DMS53 treated with DMSO at 0.1 percent for 48 hours (cell line): ENCODE results near the gene MEGF8.
"Not testable (repeated sequence)": the region's sequence is repeated elsewhere in the genome, so short reads cannot be mapped to it uniquely, and the experiment has no call there.

ENCODE experiments used
- DNase-seq: peaks from one replicate; lab custom pipeline; 2025; ENCODE audit not compliant: unreplicated experiment; lab: John Stamatoyannopoulos, UW

The MEGF8 gene

DNA sequence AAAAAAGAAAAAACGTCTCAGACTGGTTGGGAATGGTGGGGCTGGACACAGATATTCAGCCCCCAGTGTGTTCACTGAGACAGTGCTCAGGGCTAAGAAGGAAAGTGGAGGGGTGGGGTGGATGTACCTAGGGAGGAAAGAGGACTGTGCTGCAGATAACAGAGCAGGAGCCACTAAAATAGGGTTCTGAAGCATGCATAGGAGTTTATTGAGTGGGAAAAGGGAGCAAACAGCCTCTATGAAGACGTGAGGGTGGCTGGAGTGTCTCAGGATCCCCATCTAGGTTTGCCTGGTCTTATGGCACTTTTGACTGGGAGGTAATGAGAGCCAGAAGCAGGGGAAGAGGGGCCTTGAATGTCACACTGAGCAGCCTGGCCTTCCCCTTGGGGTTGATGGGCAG lies 3.4 kb downstream of the MEGF8 start:
- no peak for DNase-seq

DNA sequence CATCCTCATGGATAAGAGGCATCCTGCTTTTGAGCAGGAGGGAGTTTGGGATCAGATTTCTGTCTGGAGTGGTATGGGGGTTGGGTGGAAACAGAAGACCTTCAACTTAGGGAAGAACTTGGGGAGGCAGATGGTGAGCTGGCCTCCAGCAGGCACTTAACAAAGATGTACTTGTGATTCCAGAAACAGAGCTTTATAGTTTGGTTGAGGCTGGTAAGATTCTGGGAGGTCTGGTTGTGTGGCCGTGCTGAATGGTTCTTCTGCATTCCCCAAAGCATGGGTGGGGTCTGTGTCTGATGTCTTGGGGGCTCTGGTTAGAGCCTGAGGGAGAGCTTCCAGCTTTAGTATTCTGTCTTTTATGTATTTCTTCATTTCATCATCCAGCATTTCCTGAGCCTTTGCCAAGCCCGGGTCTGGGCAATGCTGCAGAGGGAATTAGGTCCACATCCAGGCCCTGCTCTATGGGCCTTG lies 4.8 kb downstream of the MEGF8 start:
- no peak for DNase-seq

DNA sequence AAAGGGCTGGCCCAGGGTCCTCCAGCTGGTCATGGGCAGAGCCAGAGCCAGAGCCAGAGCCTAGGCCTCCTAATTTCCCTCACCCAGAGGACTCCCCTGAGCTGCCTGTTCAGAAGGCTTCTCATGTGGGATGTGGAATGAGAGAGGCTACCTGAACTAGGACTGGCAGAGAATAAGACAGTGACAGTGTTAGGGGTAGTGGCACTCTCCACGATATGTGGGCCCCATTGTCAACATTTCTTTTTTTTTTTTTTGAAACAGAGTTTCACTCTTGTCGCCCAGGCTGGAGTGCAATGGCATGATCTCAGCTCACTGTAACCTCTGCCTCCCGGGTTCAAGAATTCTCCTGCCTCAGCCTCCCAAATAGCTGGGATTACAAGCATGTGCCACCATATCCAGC lies 5.9 kb downstream of the MEGF8 start:
- not testable (repeated sequence) for DNase-seq

DNA sequence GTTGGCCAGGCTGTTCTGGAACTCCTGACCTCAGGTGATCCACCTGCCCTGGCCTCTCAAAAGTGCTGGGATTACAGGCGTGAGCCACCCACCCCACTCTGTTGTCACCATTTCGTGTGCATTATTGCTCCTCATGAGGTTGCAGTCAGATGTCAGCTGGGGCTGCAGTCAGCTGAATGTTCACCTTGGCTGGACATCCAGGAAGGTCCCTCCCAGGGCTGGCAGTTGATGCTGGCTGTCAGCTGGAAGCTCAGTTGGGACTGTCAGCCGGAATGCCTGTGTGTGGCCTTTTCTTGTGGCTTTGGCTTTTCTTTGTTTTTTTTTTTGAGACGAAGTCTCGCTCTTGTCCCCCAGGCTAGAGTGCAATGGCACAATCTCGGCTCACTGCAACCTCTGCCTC lies 6.6 kb downstream of the MEGF8 start:
- DNase-seq, result no peak

DNA sequence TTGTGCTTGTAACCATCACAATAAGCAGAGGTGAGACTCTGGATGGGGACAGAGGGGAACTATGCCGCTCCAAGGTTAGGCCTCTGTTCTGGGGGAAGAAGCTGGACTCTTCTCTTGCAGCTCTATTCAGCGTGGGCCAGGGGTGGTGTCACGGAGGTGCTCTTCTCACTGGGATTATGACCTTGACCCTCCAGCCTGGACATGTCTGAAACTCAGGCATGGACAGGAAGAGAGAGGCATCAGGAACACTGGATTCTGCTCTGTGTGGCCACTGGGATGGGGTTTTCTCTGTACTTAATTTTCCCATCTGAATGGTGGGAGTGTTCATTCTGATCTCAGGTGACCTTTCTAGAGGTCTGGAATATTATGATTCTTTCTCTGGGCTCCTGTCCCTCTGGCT lies 7.6 kb downstream of the MEGF8 start:
- no peak for DNase-seq

DNA sequence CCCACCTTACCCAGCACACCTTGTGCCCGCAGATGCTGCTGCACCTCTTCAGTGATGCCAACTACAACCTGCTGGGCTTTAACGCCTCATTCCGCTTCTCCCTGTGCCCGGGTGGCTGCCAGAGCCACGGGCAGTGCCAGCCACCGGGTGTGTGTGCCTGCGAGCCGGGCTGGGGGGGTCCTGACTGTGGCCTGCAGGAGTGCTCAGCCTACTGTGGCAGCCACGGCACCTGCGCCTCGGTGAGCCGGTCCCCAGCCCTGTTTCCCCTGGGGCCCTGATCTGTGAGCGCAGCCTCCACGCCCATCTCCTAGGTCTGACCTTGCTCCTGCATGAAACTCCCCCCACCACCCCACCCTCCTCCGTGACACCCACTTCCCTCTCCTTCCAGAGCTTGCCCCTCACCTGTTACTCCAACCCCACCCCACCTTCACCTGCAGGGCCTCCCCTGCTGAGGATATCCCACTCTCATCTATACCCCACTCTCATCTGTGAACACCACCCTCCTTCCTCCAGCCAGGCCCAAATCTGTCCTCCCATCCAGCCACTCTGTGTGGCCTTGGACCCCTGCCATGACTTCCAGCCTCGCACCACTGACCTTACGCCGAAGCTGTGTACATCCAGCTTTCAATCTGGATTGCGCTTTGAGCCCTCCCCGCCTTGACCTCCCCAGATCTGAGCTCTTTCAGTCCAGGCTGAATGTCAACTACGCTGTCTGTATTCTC lies 8.7 kb downstream of the MEGF8 start:
- no peak for DNase-seq

DNA sequence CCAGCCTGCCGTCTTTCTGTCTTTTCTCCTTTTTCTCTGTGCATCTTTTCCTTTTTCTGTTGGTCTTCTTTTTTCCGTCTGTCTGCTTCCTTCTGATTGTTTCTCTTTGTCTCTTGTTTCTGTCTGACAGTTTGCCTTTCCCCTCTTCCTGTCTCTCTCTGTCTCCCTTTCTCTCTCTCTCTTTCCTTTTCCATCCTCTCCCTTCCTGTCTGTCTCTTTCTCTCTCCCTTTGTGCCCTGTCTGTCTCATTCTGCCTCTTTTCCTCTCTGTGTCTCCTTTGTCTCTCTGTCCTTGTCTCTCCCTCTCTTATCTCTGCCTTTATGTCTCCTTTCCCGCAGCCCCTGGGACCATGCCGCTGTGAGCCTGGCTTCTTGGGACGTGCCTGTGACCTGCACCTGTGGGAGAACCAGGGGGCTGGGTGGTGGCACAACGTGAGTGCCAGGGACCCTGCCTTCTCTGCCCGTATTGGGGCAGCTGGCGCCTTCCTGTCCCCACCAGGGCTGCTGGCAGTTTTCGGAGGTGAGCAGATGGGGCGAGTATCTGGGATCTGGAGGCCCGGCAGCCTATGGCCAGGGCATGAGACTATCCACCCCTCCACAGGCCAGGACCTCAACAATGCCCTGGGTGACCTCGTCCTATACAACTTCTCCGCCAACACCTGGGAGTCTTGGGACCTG lies 9.4 kb downstream of the MEGF8 start:
- no peak for DNase-seq

DNA sequence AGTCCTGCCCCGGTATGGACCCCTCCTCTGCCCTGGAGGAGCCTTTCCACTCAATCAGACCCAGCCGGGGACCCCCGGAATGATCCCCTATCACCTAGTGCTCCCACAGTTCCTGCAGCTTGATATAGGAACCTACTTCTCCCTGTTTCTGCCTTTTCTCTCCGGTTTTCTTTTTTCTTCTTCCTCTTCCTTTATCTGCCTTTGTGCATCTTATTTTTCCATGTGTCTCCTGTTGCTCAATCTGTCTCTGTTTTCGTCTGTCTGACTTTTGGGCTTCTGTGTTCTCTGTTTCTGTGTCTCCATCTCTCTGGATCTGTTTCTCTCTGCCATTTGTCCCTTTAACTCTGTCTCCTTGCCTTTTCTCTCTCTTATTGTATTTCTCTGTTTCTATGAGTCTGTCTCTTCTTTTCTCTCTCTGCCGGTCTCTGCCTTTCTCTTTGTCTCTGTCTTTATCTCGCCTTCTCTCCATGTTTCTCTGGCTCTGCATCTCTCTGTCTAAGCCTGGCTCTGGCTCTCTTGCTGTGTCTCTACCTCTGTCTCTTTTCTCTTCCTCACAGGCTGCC lies 10.0 kb downstream of the MEGF8 start:
- no peak for DNase-seq

DNA sequence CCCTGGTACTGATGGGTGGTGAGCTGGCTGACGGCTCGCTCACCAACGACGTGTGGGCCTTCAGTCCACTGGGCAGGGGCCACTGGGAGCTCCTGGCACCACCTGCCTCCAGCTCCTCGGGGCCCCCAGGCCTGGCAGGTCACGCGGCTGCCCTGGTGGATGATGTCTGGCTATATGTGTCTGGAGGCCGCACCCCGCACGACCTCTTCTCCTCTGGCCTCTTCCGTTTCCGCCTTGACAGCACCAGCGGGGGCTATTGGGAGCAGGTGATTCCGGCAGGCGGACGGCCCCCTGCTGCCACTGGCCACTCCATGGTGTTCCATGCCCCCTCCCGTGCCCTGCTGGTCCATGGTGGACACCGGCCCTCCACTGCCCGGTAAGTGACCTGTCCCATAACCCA lies 10.5 kb downstream of the MEGF8 start:
- no peak for DNase-seq

DNA sequence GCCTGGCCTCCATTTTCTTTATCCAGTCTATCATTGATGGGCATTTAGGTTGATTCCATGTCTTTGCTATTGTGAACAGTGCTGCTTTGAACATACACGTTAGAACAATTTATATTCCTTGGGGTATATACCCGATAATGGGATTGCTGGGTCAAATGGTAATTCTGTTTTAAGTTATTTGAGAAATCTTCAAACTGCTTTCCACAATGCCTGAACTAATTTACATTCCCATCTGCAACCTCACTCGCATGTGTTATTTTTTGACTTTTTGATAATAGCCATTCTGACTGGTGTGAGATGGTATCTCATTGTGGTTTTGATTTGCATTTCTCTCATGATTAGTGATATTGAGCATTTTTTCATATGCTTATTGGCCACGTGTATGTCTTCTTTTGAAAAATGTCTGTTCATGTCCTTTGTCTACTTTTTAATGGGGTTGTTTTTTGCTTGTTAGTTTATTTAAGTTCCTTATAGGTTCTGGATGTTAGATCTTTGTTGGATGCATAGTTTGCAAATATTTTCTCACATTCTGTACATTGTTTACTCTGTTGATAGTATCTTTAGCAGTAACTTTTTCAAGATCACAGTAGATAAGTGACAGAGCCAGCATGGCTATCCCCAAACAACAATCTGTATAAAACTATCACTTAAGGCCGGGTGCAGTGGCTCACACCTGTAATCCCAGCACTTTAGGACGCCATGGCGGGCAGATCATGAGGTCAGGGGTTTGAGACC lies 13.9 kb downstream of the MEGF8 start:
- DNase-seq, result not testable (repeated sequence)

DNA sequence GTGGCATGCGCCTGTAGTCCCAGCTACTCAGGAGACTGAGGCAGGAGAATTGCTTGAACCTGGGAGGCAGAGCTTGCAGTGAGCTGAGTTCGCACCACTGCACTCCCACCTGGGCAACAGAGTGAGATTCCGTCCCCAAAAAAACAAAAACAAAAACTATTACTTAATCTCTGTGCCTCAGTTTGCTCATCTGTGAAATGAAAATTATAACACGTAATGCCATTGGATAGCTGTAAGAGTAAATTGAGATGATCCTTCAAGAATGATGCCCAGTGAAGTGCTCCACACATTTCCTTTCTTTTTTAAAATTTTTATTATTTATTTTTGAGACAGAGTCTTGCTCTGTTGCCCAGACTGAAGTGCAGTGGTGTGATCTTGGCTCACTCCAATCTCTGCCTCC lies 14.5 kb downstream of the MEGF8 start:
- DNase-seq, result not testable (repeated sequence)

DNA sequence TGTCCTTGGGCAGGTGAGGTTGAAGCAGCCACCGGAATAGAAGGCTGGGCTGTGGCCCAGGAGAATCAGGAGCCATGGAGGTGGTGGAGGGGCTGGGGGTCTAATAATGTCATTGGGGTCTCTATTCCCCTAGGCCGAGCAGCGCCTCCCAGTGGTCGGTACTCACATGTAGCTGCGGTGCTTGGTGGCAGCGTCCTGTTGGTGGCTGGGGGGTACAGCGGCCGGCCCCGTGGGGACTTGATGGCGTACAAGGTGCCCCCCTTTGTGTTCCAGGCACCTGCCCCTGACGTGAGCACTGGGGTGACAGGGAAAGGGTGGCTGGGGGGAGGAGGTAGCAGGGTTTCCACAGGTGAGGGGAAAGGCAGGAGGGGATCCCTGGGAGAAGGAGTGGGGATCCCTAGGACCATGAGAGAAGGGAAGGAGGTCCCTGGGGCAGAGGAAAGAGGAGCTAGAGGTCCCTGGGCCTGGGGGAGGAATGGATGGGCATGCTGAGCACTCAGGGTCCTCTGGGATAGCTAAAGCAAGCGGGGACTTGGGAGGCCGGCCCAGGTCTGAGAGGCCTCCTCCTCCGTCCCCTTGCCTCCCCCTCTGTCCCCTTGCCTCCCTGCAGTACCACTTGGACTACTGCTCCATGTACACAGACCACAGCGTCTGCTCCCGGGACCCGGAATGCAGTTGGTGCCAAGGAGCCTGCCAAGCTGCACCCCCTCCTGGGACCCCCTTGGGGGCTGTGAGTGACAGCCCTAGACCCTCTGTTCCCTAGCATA lies 18.1 kb downstream of the MEGF8 start:
- no peak for DNase-seq

DNA sequence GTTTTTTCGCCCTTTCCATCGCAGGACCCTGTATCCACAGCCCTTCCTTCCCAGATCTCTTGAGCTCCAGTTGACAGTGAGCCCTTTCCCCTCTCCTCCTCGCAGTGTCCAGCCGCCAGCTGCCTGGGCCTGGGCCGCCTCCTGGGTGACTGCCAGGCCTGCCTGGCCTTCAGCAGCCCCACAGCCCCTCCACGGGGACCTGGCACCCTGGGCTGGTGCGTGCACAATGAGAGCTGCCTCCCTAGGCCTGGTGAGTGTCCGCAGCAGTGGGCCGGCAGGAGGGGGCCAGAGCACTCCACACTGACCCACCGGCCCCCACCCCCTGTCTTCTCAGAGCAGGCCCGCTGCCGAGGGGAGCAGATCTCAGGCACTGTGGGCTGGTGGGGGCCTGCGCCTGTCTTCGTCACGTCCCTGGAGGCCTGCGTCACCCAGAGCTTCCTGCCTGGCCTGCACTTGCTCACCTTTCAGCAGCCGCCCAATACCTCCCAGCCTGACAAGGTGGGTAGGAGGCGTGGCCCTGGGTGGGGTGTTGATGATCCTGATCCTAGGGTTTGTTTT lies 19.0 kb downstream of the MEGF8 start:
- DNase-seq, result no peak

DNA sequence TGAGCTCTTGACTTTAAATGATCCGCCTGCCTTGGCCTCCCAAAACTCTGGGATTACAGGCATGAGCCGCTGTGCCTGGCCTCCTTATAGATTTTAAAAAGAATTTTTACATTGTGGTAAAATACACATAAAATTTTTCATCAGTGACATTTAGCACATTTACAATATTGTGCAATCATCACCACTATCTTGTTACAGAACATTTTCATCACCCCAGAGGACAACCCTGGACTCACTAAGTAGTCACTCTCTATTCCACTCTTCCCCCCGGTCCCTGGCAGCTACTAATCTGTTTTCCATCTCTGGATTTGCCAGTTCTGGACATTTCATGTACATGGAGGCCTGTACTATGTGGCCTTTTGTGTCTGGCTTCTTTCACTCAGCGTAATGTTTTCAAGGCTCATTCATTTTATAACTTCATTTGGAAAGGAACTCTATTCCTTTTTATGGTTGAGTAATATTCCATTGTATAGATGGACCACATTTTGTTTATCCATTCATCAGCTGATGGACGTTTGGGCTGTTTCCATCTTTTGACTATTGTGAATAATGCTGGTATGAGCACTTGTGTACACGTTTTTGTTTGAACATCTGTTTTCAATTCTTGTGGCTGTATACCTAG lies 19.9 kb downstream of the MEGF8 start:
- no peak for DNase-seq

DNA sequence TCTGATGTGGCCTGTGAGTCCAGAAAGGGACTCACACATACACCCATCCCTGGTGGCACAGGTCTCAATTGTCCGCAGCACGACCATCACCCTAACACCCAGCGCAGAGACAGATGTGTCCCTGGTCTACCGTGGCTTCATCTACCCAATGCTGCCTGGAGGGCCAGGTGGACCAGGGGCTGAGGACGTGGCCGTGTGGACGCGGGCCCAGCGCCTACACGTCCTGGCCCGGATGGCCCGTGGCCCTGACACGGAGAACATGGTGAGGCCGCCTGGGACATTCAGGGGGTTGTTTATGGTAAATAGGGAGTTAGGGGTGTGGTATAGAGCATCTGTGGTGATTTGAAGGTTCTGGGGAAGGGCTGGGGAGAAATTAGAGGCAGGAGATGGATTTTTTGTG lies 22.8 kb downstream of the MEGF8 start:
- no peak for DNase-seq

DNA sequence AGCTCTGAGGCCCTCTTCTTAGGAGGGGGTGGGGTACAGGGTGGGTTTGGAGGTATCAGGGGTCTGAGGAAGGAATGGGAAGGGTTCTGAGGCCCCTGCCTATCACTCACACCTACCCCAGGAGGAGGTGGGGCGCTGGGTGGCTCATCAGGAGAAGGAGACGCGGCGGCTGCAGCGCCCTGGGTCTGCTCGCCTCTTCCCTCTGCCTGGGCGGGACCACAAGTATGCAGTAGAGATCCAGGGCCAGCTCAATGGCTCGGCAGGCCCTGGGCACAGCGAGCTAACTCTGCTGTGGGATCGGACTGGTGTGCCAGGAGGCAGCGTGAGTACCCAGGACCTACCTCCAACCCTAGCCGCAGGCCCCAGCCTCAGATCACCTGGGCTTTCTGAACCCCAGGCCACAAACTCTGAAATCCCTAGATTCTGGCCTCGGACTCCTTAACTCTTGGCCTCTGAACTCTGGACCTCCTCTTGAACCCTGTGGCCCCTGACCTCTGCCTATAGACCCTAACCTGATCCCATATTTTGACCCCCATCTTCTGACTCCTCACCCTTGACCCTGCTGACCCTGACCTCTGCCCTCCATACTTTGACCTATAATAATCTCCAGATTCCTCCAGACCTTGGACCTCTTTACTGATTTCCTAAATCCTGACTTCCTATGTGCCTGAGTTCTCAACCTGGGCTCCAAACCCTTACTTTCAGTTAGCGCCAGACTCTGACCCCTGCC lies 24.1 kb downstream of the MEGF8 start:
- no peak for DNase-seq

DNA sequence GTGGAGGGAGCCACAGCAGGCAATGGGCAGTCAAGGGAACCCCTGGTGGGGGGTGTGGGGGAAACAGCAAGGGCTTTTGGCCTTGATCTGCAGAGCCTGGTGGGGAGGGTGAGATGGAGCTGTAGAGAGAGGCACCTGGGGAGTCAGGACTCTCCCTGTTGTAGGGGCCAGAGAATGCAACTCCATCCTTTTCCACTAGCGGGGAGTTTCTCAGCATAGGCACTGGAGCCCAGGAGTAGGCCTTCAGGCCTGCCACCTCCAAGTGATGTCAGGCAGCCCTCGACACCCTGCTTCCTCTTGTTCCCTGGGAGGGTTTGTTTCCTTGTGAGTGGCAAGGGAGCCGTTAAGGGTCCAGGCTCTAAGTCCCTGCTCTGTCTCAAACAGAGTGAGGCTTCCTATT lies 25.0 kb downstream of the MEGF8 start:
- DNase-seq, result no peak

DNA sequence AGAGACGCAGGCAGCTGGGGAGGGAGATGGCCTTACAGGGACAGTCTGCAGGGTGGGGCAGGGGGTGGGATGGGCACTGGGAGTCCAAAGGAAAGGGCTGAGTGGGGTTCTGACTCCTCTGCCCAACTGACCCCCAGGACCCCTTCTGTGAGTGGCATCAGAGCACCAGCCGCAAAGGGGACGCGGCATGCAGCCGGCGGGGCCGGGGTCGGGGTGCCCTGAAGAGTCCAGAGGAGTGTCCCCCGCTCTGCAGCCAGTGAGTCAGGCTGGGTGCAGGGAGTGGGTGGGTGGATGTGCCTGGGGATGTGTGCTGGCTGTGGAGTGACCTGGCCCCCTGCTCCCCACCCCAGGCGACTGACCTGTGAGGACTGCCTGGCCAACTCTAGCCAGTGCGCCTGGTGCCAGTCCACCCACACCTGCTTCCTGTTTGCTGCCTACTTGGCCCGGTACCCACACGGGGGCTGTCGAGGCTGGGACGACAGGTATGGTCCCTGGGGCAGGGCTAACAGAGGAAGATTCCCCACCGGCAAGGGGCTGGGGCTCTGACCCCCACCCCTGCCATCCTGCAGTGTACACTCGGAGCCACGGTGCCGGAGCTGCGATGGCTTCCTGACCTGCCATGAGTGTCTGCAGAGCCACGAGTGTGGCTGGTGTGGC lies 25.8 kb downstream of the MEGF8 start:
- DNase-seq, result no peak
